HL-60 (cell line): ENCODE measurements around the gene ZNF213.

ENCODE experiments used
- POLR2AphosphoS5 ChIP-seq: IDR thresholded peaks from 2 replicates; pipeline ENCODE4 v1.6.1; 2012; ENCODE audit warnings: low read depth
- SPI1 ChIP-seq: IDR thresholded peaks from 2 replicates; pipeline ENCODE4 v1.6.1; 2012; ENCODE audit warnings: low read depth, mild to moderate bottlenecking, borderline replicate concordance
- TF ChIP-seq, protein P1 (sequence below): IDR thresholded peaks from one replicate; pipeline ENCODE4 v1.5.1; 2011; ENCODE audit warnings: low read length, control low read depth, inconsistent platforms; ENCODE audit not compliant: insufficient read depth

DNA sequence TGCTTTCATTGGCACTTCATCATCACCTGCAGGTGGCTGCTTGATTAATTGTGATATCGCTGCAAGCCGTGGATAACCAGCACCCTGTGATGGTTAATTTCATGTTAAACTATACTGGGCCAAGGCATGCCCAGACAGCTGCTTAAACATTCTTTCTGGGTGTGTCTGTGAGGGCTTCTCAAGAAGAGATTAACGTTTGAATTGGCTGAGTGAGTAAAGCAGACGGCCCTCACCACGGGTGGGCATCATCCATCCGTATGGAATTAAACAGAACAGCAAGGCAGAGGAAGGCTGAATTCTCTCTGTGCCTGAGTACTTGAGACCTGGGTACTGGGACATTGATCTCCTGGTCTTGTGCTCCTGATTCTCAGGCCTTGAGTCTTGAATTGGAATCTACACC, 7.1 kb upstream of the ZNF213 start:
- TF ChIP-seq, protein P1, sequence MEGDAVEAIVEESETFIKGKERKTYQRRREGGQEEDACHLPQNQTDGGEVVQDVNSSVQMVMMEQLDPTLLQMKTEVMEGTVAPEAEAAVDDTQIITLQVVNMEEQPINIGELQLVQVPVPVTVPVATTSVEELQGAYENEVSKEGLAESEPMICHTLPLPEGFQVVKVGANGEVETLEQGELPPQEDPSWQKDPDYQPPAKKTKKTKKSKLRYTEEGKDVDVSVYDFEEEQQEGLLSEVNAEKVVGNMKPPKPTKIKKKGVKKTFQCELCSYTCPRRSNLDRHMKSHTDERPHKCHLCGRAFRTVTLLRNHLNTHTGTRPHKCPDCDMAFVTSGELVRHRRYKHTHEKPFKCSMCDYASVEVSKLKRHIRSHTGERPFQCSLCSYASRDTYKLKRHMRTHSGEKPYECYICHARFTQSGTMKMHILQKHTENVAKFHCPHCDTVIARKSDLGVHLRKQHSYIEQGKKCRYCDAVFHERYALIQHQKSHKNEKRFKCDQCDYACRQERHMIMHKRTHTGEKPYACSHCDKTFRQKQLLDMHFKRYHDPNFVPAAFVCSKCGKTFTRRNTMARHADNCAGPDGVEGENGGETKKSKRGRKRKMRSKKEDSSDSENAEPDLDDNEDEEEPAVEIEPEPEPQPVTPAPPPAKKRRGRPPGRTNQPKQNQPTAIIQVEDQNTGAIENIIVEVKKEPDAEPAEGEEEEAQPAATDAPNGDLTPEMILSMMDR = no peak
- TF ChIP-seq SPI1 = no peak
- TF ChIP-seq POLR2AphosphoS5 = 0 out of 2 replicates have a peak, but pooled peaks have one; percentile 4
